IMR-90 (cell line): ENCODE results near the gene TFB2M. TPM values are rescaled to one million over a fixed set of nuclear protein-coding genes. Genes with fewer than 3 reads are reported as not detected.

Source experiments
- ATAC-seq: fragments of 200-7000 bp; cut with Tn5 transposase; 2 replicates; pipeline ENCODE4 v1.9.1; 2020; ENCODE audit warnings: low read depth, mild to moderate bottlenecking, moderate library complexity
- BruUV-seq: library from RNA; stranded (reverse); fragments of 400-500 nt; replicated peaks from 2 replicates; lab custom pipeline; 2021; lab: Mats Ljungman, UMichigan
- CTCF ChIA-PET: fragments of 300-600 bp; formaldehyde crosslinking; extraction: SDS; loops from one replicate; lab custom pipeline; 2021; ENCODE audit warnings: antibody characterized with exemption; lab: Yijun Ruan, JAX
- POLR2A ChIA-PET: fragments of 300-600 bp; sonication (Branson Sonifier 250); formaldehyde crosslinking; loops from one replicate; lab custom pipeline; 2022; ENCODE audit warnings: antibody characterized with exemption; ENCODE audit not compliant: unreplicated experiment; lab: Charles Lee
- DNase-seq: peaks from one replicate; pipeline ENCODE4 v3.0.0; 2013
- H2AFZ ChIP-seq: replicated peaks from 2 replicates; pipeline ENCODE3; 2013; ENCODE audit warnings: low read length, mild to moderate bottlenecking; ENCODE audit not compliant: poor library complexity
- H2AK5ac ChIP-seq: 2 replicates; pipeline ENCODE4 v1.6.1; 2013; ENCODE audit warnings: low read depth, low read length, inconsistent platforms
- H2AK9ac ChIP-seq: replicated peaks from 2 replicates; pipeline ENCODE3; 2013; ENCODE audit warnings: mild to moderate bottlenecking, low read depth, low read length, moderate library complexity; ENCODE audit not compliant: poor library complexity
- H2BK120ac ChIP-seq: 2 replicates; pipeline ENCODE4 v1.6.1; 2013; ENCODE audit warnings: low read depth, low read length, inconsistent platforms
- H2BK15ac ChIP-seq: 3 replicates; pipeline ENCODE4 v1.6.1; 2013; ENCODE audit warnings: low read depth, low read length, inconsistent platforms
- H2BK20ac ChIP-seq: 2 replicates; pipeline ENCODE4 v1.6.1; 2013; ENCODE audit warnings: low read depth, mild to moderate bottlenecking, inconsistent platforms, low read length, moderate library complexity
- H2BK5ac ChIP-seq: 2 replicates; pipeline ENCODE4 v1.6.1; 2013; ENCODE audit warnings: mild to moderate bottlenecking, low read depth, low read length, inconsistent platforms; ENCODE audit not compliant: poor library complexity, severe bottlenecking
- H3K14ac ChIP-seq: replicated peaks from 2 replicates; pipeline ENCODE4 v1.6.1; 2013; ENCODE audit warnings: low read depth, low read length, inconsistent platforms
- H3K18ac ChIP-seq: 2 replicates; pipeline ENCODE4 v1.6.1; 2013; ENCODE audit warnings: low read depth, low read length, control low read depth
- H3K23ac ChIP-seq: 2 replicates; pipeline ENCODE4 v1.6.1; 2013; ENCODE audit warnings: low read depth, low read length, inconsistent platforms
- H3K27ac ChIP-seq: 2 replicates; pipeline ENCODE4 v1.5.1; 2013; ENCODE audit warnings: mild to moderate bottlenecking, control low read depth, low read length; ENCODE audit not compliant: insufficient read depth
- H3K27me3 ChIP-seq: 2 replicates; pipeline ENCODE4 v1.6.1; 2013; ENCODE audit warnings: low read length; ENCODE audit not compliant: control insufficient read depth, insufficient read depth
- H3K36me3 ChIP-seq: 2 replicates; pipeline ENCODE4 v1.6.1; 2013; ENCODE audit warnings: low read length, mixed read lengths; ENCODE audit not compliant: control insufficient read depth, insufficient read depth
- H3K4ac ChIP-seq: 2 replicates; pipeline ENCODE4 v1.6.1; 2013; ENCODE audit warnings: low read depth, low read length, inconsistent platforms
- H3K4me1 ChIP-seq: 2 replicates; pipeline ENCODE4 v1.6.1; 2013; ENCODE audit warnings: low read length, mixed read lengths; ENCODE audit not compliant: control insufficient read depth, insufficient read depth
- H3K4me2 ChIP-seq: 2 replicates; pipeline ENCODE4 v1.6.1; 2013; ENCODE audit warnings: low read depth, mild to moderate bottlenecking, control low read depth, low read length, moderate library complexity
- H3K4me3 ChIP-seq: 2 replicates; pipeline ENCODE4 v1.5.1; 2013; ENCODE audit warnings: low read depth, mild to moderate bottlenecking, control low read depth, low read length, moderate library complexity; ENCODE audit not compliant: insufficient read depth
- H3K56ac ChIP-seq: 2 replicates; pipeline ENCODE4 v1.6.1; 2013; ENCODE audit warnings: low read length, inconsistent platforms; ENCODE audit not compliant: insufficient read depth; ENCODE audit errors: extremely low read depth
- H3K79me1 ChIP-seq, 2 experiments: 2 replicates each; pipeline ENCODE4 v1.6.1; 2013; ENCODE audit warnings: low read length in 2 of 2, inconsistent platforms in 1 of 2, low read depth in 1 of 2
- H3K9ac ChIP-seq: 2 replicates; pipeline ENCODE4 v1.6.1; 2013; ENCODE audit warnings: low read depth, low read length, control low read depth
- H3K9me1 ChIP-seq: 2 replicates; pipeline ENCODE4 v1.6.1; 2013; ENCODE audit warnings: low read length, inconsistent platforms; ENCODE audit not compliant: insufficient read depth
- H3K9me3 ChIP-seq: 2 replicates; pipeline ENCODE4 v1.6.1; 2013; ENCODE audit warnings: low read length; ENCODE audit not compliant: control insufficient read depth, insufficient read depth
- H4K20me1 ChIP-seq: 2 replicates; pipeline ENCODE4 v1.6.1; 2013; ENCODE audit warnings: low read length, inconsistent platforms; ENCODE audit not compliant: insufficient read depth
- H4K5ac ChIP-seq: 2 replicates; pipeline ENCODE4 v1.6.1; 2013; ENCODE audit warnings: mild to moderate bottlenecking, low read depth, low read length, control low read depth
- H4K8ac ChIP-seq, 2 experiments: 2 replicates each; pipeline ENCODE4 v1.6.1; 2013; ENCODE audit warnings: low read depth in 2 of 2, low read length in 2 of 2, control low read depth in 1 of 2, inconsistent platforms in 1 of 2
- H4K91ac ChIP-seq: 2 replicates; pipeline ENCODE4 v1.6.1; 2013; ENCODE audit warnings: low read depth, low read length, inconsistent platforms; ENCODE audit not compliant: insufficient read depth
- BHLHE40 ChIP-seq: fragments of 150-350 bp; IDR thresholded peaks from 2 replicates; pipeline ENCODE4 v1.6.1; 2016; ENCODE audit warnings: mild to moderate bottlenecking, low read depth, low read length
- CEBPB ChIP-seq: IDR thresholded peaks from 2 replicates; pipeline ENCODE4 v1.6.1; 2012; ENCODE audit warnings: low read depth, low read length, improper control_type of control experiment
- CHD1 ChIP-seq: IDR thresholded peaks from 2 replicates; pipeline ENCODE4 v1.6.1; 2012; ENCODE audit warnings: low read depth, low read length, improper control_type of control experiment
- FOS ChIP-seq: fragments of 150-350 bp; IDR thresholded peaks from 2 replicates; pipeline ENCODE4 v1.6.1; 2016; ENCODE audit warnings: low read depth, low read length
- MAFK ChIP-seq: IDR thresholded peaks from 2 replicates; pipeline ENCODE4 v1.6.1; 2012; ENCODE audit warnings: low read depth, low read length, improper control_type of control experiment
- MAZ ChIP-seq: IDR thresholded peaks from 2 replicates; pipeline ENCODE4 v1.6.1; 2012; ENCODE audit warnings: low read depth, mild to moderate bottlenecking, low read length, improper control_type of control experiment, moderate library complexity, borderline replicate concordance
- MXI1 ChIP-seq: IDR thresholded peaks from 2 replicates; pipeline ENCODE4 v1.6.1; 2012; ENCODE audit warnings: low read depth, mild to moderate bottlenecking, low read length, moderate library complexity, borderline replicate concordance
- NFE2L2 ChIP-seq: fragments of 150-350 bp; IDR thresholded peaks from 2 replicates; pipeline ENCODE4 v1.6.1; 2016; ENCODE audit warnings: low read depth, mild to moderate bottlenecking, low read length
- POLR2A ChIP-seq: IDR thresholded peaks from 2 replicates; pipeline ENCODE4 v1.6.1; 2012; ENCODE audit warnings: mild to moderate bottlenecking, low read depth, low read length
- RAD21 ChIP-seq: IDR thresholded peaks from 2 replicates; pipeline ENCODE4 v1.6.1; 2012; ENCODE audit warnings: low read length, improper control_type of control experiment
- RCOR1 ChIP-seq: IDR thresholded peaks from 2 replicates; pipeline ENCODE4 v1.6.1; 2012; ENCODE audit warnings: mild to moderate bottlenecking, low read length, improper control_type of control experiment; ENCODE audit not compliant: insufficient replicate concordance
- SMC3 ChIP-seq: fragments of 150-350 bp; IDR thresholded peaks from 2 replicates; pipeline ENCODE4 v1.6.1; 2016; ENCODE audit warnings: low read depth, mild to moderate bottlenecking, antibody characterized with exemption, low read length, moderate library complexity
- whole genome bisulfite sequencing, 2 experiments: methylation state at CpG; one replicate each; pipeline versions ENCODE4 v1.1.5 to v1.1.7; 2013; ENCODE audit warnings: missing lambda C conversion rate in 2 of 2; ENCODE audit not compliant: insufficient read length in 1 of 2; ENCODE audit errors: extremely low coverage in 2 of 2; 5-methylcytosine and 5-hydroxymethylcytosine counted together
- dilution Hi-C: fragments of 300-500 bp; cut with HindIII; formaldehyde crosslinking; loops from one replicate; pipeline ENCODE4 v1.14.3; 2018; ENCODE audit warnings: low sequenced_read_pairs; ENCODE audit not compliant: unreplicated experiment
- in situ Hi-C: fragments of 300-500 bp; cut with MboI; formaldehyde crosslinking; loops from 3 replicates; pipeline ENCODE4 v1.14.3; 2019; ENCODE audit warnings: low sequenced_read_pairs, inconsistent platforms, mixed read lengths
- intact Hi-C: fragments of 100-400 bp; cut with micrococcal nuclease; formaldehyde crosslinking; loops from 2 replicates; pipeline ENCODE4 v1.10.0; 2022
- polyA plus RNA-seq, 3 experiments: library from polyadenylated mRNA; depleted of rRNA; stranded (reverse); fragments of >200 nt; gene quantifications; 2 replicates each; pipeline ENCODE4 v1.2.3, GENCODE V29; 2012; ENCODE audit warnings: low replicate concordance in 1 of 3
- total RNA-seq: library from RNA; depleted of rRNA; stranded (reverse); fragments of >200 nt; gene quantifications from 2 replicates; pipeline ENCODE4 v1.2.3, GENCODE V29; 2012
- TF ChIP-seq, protein P1 (sequence below): fragments of 150-350 bp; IDR thresholded peaks from 2 replicates; pipeline ENCODE4 v1.6.1; 2017; ENCODE audit warnings: mild to moderate bottlenecking, antibody characterized with exemption, low read length, low read depth
- TF ChIP-seq, protein P2 (sequence below): fragments of 150-350 bp; IDR thresholded peaks from 2 replicates; pipeline ENCODE4 v1.6.1; 2016; ENCODE audit warnings: low read depth, mild to moderate bottlenecking, low read length, moderate library complexity, borderline replicate concordance

The TFB2M gene
- total and polyA plus RNA-seq, 2 of the 4 experiments (the other 2 are of a cell fraction), result 13.3 to 15.7 TPM

DNA sequence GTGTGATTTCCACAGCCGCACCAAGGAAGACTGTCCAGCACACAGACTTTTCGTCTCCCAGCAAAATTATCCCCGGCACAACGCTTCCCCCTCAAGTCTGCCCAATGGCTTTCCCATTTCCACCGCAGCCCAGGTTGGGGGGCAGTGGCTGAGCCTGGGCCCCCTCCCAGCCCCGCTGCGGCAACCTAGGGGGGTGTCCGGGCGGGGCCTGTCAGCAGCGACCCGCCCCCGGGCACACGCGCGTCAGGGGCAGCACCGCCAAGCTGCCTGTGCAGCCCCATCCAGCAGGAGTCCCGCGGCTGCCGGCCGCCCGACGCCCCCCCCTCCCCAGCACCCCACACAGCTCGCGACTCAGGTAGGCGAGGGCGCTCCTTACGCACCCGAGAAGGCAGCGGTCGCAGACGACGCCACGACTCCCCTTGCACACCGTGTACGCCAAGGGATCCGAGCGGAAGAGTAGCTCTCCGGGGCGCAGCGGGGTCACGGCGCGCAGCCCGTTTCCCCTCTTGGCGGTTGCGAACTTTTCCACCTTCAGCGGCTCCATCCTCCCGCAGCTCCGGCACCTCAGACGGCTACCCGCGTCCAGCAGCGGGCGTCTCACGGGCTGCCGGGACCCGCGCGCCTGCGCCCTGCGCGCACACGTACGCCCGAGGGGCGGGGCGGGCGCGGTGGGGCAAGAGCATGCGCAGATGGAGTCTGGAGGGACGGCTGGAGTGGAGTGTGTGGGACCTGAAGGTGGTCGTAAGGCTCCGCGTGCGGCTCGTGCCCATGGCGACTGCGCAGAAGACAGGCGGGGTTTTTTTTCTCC, 59.2 kb downstream of the TFB2M start, which contains the start of gene SMYD3:
SMYD3 (minus strand) TSS at position 606 of the 808 bp plus-strand sequence.
- intact Hi-C loops, result loop anchor here (5.0 kb wide), 1 partner anchor 125 kb away; no protein-coding TSS in a partner anchor
- Histone ChIP-seq H2AK9ac (peak within 1 kb of the TSS; percentile 84), H4K91ac (peak within 1 kb of the TSS; percentile 30; the same call in 1 of the 2 replicates), H3K79me1 (peaks cover 28 to 36% of the 10 kb centered on the region in 2 experiments), H2BK120ac (0 out of 2 replicates have a peak within 1 kb of the TSS, but pooled peaks have one; percentile 7), H3K4ac (peak within 1 kb of the TSS; percentile 68), H3K14ac (peak within 1 kb of the TSS; percentile 80), H3K9ac (peak within 1 kb of the TSS; percentile 78), H2AK5ac (no peak within 1 kb of the TSS; the same call in 1 of the 2 replicates), H3K4me3 (peak within 1 kb of the TSS; percentile 98), H3K9me3 (no peaks in the 10 kb centered on the region), H4K8ac (peak within 1 kb of the TSS; percentile 79 to 97), H3K56ac (peak within 1 kb of the TSS; percentile 61), H3K4me2 (peak within 1 kb of the TSS; percentile 91), H3K27me3 (no peaks in the 10 kb centered on the region), H4K5ac (peak within 1 kb of the TSS; percentile 85), H3K18ac (no peak within 1 kb of the TSS), H3K27ac (peak within 1 kb of the TSS; percentile 65), H2BK15ac (no peak within 1 kb of the TSS), H4K20me1 (peaks cover 7% of the 10 kb centered on the region; the same call in 1 of the 2 replicates), H3K9me1 (peaks cover 6% of the 10 kb centered on the region; the same call in 1 of the 2 replicates), H3K23ac (peak within 1 kb of the TSS; percentile 81; the same call in 1 of the 2 replicates), H2AFZ (peak within 1 kb of the TSS; percentile 98), H2BK20ac (no peak within 1 kb of the TSS), H3K4me1 (peaks cover 6% of the 10 kb centered on the region), H2BK5ac (peak within 1 kb of the TSS; percentile 32), H3K36me3 (no peaks in the 10 kb centered on the region)
- ChIA-PET CTCF (no interaction called here), POLR2A (interaction anchor here (0.6 kb wide), 3 partner anchors 68 to 1854 kb away, joined by 3 to 14 read pairs (median 3); no protein-coding TSS in a partner anchor)
- in situ Hi-C loops, result no loop called here
- peak; percentile 66 for DNase-seq
- BruUV-seq, result no TSS peak
- peak; percentile 97 for ATAC-seq
- 0% methylated on average over 29 of the region's 79 CpGs; no CpG with 5 or more reads in 1 of the 2 experiments for WGBS, 2 experiments
- dilution Hi-C loops, result no loop called here
- TF ChIP-seq NFE2L2, result no peak
- peak; percentile 86 for TF ChIP-seq MXI1
- TF ChIP-seq, protein P1, sequence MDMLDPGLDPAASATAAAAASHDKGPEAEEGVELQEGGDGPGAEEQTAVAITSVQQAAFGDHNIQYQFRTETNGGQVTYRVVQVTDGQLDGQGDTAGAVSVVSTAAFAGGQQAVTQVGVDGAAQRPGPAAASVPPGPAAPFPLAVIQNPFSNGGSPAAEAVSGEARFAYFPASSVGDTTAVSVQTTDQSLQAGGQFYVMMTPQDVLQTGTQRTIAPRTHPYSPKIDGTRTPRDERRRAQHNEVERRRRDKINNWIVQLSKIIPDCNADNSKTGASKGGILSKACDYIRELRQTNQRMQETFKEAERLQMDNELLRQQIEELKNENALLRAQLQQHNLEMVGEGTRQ, result no peak
- TF ChIP-seq SMC3, result no peak
- no peak for TF ChIP-seq POLR2A
- no peak for TF ChIP-seq RCOR1
- no peak for TF ChIP-seq MAFK
- TF ChIP-seq CHD1, result no peak
- TF ChIP-seq FOS, result no peak
- no peak for TF ChIP-seq RAD21
- TF ChIP-seq BHLHE40, result 0 out of 2 replicates have a peak, but pooled peaks have one; percentile 5
- TF ChIP-seq, protein P2, sequence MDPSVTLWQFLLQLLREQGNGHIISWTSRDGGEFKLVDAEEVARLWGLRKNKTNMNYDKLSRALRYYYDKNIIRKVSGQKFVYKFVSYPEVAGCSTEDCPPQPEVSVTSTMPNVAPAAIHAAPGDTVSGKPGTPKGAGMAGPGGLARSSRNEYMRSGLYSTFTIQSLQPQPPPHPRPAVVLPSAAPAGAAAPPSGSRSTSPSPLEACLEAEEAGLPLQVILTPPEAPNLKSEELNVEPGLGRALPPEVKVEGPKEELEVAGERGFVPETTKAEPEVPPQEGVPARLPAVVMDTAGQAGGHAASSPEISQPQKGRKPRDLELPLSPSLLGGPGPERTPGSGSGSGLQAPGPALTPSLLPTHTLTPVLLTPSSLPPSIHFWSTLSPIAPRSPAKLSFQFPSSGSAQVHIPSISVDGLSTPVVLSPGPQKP, result no peak
- TF ChIP-seq CEBPB, result no peak
- peak; percentile 81; the same call in 1 of the 2 replicates for TF ChIP-seq MAZ
